DMS53 treated with DMSO at 0.1 percent for 48 hours (cell line): ENCODE measurements around the gene GRHL1.
"Not testable (repeated sequence)": the region's sequence is repeated elsewhere in the genome, so short reads cannot be mapped to it uniquely, and the experiment has no call there.

Experiments used
- DNase-seq: peaks from one replicate; lab custom pipeline; 2025; ENCODE audit not compliant: unreplicated experiment; lab: John Stamatoyannopoulos, UW

The GRHL1 gene

GRCh38 chr2:10019602-10020400, 68.3 kb downstream of the GRHL1 start:
- no peak for DNase-seq

DNA sequence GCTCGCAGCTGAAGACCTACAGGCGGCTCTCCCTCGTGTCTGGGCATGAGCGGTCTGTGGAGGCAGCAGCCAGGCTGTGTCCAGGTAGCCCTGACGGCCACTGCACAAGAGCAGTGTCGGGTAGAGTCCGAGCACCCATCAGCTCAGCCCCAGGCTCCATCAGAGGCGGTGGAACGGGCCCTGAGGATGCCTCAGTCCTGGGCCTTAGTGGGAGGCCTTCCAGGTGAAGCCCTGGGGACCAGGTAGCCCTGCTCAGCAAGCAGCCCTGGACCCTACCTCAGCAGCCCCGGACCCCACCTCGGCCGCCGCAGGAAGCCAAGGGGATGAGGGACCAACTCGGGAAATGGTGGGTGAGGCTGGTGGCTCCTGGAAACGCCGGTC, 70.5 kb downstream of the GRHL1 start:
- DNase-seq: no peak

GRCh38 chr2:10022445-10022844, 71.0 kb downstream of the GRHL1 start:
- no peak for DNase-seq

DNA sequence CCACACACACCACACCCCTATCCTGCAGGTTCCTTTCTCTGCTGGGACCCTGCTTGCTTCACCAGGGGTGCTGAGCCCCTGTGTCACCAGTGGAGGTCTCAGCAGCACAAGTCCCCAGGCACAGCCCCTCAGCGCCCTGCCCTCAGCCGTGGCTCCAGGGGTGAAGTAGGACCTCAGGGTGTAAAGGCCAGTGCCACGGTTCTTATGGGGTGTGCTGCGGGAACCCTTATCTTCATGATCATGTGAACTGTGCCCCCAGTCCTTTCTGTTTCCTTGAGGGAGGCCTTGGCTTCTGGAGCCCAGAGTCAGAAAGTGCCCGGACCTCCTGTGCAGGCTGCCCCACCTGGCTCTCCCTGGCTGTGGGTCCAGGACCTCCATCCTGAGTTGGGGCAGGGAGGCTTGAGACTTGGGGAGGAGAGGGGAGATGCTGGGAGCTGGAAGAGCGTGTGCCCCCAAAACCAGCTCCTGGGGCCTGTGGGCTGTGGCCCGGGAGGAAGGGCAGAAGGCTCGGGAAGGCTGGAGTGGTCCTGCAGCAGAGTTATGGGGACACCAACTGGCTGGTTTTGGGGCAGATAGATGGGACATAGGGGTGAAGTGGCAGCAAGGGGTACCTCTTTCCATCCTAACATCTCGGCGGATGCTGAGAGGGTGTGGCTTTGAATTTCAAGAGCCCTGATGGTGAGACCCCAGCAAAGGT, 71.6 kb downstream of the GRHL1 start:
- no peak for DNase-seq

DNA sequence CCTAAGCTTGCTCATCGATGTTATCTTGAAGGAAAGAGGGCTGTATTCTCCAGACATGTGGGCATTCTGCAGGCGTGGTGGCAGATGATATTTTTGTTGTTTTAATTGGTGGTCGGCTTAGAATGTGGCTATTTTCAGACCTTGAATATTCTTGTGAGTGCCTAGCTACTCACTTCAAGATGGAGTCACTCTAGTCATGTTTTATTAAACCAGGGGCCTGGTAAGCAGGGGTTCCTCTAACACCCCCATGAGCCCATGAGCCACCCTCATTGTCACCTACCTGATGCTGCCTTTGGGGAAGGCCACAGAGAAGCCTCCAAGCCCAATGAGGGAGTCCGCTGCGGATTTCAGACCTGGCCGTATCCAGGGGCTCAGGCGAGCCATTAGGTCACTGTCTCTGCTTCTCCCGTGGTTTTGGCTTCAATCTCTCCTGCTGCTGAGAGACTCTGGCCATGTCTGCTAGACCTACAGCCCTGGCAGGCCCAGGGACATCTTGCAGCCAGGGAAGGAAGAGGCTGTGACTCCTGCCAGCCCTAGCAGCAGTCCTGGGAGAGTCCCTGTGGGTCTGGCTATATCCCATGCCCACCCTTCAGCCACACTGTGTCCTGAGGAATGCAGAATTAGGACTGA, 75.6 kb downstream of the GRHL1 start:
- DNase-seq: no peak

DNA sequence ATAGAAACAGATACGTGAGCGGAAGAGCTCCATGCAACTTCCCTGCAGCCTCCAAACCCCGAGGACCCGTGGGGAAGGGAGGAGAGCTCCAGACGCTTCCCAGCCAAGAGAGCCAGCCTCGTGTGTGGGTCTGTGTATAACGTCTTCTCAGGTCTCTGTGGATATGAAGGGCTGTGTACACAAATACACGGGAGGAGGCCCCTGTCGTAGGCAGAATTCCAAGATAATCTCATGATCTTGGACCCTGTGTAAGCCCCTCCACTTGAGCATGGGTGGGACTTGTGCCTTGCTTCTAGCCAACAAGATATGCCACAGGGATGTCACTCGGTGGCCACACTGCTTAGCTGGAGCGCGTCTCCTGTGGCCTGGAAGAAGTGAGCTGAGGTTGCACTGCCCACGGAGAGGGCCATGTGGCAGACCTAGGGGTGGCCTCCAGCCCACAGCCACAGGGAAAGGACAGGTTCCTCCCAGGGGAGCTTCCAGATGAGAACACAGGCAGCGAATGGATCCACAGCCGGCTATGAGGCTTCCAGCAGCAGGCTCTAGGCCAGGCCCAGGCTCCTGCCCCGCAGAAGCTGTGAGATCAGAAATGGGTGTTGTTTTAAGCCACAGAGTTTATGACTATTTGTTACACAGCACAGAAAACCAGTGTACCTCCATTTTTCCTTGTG, 76.3 kb downstream of the GRHL1 start:
- no peak for DNase-seq

- DNase-seq: no peak
These were observed 77.0 kb downstream of the GRHL1 start for GRCh38 chr2:10028407-10028987.

DNA sequence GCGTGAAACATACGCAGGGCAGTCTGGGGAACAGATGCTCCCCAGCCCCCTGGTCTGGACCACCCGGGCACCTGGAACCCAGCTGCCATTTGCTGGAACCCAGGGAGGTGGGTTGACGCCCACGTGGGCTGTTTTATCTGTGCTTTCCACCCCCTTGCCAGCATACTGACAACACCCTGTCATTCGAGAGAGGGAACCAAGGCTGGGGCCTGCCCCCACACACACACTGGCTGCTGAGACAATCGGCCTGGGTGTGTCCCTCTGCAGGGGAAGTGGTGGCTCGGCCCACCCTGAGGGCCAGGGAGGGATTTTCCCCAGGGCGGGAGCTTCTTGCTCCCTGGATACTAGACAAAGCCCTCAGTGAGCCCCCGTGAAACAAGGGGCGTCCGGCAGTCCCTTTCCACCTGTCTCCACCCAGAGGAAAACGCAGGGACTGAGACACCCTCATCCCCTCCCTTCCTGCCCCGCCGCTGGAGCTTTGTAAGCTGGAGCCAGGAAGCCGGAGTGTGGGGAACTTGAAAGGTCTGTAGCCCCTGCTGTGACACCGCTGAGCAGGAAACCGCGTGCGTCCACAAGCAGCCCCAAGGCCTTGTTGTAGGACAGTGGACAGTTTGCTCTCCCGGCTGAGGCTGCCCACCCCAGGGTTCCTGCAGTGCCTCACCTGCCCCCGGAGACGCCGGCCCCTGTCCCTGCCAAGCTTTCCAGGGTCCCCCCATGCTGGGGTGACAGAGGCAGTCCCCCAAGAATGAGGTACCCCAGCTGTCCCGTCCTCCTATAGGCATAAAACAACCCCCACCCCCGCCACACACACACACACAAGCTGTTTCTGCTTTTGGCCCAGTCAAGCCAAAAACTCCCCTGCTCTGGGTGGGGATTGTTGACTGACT, 77.7 kb downstream of the GRHL1 start:
- DNase-seq: no peak

DNA sequence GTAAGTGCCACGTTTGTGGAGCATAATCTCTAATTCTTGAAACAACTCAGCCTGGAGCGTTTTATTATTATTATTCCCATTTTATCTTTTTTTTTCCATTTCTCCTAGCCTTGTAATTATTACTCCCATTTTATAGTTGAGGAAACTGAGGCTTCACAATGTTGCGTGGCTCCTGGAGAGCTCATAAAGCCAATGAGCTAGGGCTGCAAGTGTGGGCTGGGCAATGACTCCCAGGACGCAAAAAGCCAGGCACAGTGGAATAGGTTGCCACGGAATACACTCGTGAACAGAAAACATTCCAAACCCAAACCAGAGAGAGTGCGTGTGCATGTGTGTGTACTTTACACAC, 78.4 kb downstream of the GRHL1 start:
- DNase-seq: no peak

DNA sequence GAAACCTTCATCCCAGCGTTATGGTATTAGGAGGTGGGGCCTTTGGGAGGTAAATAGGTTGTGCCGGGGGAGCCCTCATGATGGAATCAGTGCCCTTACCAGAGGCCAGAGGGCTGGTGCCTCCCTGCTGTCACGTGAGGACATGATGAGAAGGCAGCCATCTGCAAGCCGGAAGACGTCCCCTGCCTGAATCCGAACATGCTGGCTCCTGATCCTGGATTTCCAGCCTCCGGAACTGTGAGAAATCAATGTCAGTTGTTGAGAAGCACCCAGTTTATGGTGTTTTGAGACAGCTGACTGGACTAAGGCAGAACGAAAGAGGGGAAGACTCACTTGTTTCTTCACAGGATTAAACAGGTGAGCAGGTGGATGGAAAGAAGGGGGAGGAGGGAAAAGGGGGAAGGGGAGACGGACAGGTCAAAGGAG, 78.8 kb downstream of the GRHL1 start:
- DNase-seq: peak; percentile 58

- DNase-seq: not testable (repeated sequence)
These were observed 79.3 kb downstream of the GRHL1 start for GRCh38 chr2:10030798-10031197.

GRCh38 chr2:10031886-10032745, 80.6 kb downstream of the GRHL1 start:
- no peak for DNase-seq

DNA sequence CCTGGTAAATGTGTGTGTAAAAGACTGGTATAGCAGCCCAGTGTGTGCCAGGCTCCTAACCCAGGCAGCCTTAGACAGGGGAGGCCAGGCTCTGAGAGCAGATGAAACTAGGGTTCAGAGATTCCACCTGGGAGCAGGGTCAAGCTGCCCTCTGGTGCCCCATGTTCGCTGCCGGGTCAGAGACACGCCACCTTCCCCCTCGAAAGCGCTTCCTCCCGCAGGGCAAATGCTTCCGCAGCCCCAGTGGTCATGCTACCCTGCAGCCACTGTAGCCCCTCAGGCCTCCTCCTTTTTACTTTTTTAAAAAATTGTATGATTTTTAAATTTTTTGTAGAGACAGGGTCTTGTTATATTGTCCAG, 81.2 kb downstream of the GRHL1 start:
- no peak for DNase-seq

DNA sequence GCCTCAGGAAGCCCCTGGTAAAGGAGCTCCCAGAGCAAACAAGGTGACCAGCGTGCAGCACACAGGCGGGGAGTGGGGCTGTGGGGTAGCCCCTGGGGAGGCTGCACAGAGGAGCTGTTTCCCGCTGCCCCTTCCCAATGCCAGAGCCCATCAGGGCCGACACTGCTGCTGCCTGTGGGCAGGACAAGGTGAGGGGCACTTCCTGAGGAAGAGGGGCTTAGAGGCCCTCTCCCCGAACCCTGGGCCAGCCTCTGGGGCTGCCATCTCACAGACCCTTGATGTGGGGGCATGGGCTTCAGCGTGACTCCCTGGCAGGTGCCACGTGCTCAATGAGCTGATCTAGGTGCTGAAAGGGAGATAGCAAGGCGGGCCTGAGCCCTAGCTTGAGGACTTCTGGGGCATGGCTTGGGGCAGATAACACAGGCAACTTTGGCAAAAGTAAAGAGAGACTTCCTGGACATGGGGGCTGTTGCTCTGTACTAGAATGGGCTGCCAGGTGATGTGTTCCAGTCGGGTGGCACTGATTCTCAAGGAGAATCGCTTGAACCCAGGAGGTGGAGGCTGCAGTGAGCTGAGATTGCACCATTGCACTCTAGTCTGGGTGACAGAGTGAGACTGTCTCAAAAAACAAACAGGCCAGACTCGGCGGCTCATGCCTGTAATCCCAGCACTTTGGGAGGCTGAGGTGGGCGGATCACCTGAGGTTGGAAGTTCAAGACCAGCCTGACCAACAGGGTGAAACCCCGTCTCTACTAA, 81.9 kb downstream of the GRHL1 start:
- DNase-seq: no peak

DNA sequence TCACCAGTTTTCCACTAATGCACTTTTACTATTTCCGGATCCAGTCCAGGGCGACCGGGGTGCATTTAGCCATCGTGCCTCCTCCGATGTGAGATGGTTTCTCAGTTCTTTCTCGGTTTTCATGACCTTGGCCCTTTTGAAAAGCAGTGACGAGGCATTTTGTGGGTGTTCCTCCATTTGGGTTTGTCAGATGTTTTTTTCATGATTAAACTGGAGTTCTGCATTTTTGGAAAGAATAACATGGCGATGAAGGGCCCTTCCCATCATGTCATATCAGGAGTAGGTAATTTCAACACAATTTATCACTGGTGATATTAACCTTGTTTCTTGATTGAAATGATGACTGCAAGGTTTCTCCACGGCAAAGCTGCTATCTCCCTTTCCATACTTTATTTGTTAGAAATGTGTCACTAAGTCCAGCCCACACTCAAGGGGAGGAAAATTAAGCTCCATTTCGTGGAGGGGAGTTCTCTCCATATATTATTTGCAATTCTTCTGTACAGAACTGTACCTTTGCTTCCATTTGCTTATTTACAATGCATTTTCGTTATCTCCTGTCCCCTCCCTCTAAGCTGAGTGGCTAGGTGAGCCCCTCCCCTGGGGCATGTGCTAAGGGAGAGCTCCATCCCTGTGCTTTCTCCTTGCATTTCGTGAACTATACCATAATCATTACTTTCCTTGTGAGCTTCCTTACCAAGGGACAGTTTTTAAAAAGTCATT, 83.0 kb downstream of the GRHL1 start:
- DNase-seq: no peak

DNA sequence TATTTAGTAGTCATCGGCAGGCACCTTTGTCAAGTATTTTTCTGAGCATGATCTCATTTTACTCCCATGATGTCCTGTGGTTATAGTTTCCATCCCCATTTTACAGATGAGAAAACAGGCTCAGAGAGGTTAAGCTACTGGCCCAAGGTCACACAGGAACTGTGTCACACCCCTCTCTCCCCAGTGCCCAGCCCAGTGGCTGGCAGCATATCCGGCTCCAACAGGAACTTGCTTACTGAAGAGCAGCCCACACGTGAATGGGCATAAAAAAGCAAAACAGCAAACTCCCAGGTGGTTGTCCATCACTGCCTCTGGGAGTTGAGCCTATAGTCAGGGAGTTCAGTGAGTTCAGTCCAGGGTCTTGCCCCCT, 83.5 kb downstream of the GRHL1 start:
- DNase-seq: no peak

DNA sequence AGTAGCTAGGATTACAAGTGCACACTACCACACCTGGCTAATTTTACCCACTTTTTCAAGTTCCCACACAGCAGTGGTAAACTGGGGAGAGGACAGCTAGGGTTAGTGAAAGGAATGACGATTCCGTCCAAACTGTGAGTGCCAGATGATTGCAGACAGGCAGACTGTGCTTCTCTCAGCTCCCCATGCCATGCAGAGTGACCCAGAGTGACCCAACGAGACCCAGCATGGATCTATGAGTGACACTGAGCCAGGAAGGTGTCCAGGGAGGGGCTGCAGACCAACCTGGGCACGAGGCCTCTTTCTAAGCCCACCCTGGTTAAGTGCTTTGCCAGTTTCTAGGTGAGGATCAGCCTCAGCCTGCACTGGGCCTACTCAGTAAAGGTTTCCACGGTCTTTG, 84.1 kb downstream of the GRHL1 start:
- no peak for DNase-seq
